ENCODE data around the gene SOX5.
"Not testable (repeated sequence)": the region's sequence is repeated elsewhere in the genome, so short reads cannot be mapped to it uniquely, and the experiment has no call there.

Gene SOX5

GRCh38 chr12:23909551-23909950 lies 39.9 kb downstream of the SOX5 start:
- DNase-seq (ENCODE audit: low read depth in 1 of 2, low spot score in 1 of 2): no peak

- no peak for DNase-seq (ENCODE audit: low read depth in 1 of 2, low spot score in 1 of 2)
These were observed 43.1 kb downstream of the SOX5 start for GRCh38 chr12:23906329-23906728.

- DNase-seq (ENCODE audit: low read depth in 1 of 2, low spot score in 1 of 2): no peak
These were observed 50.0 kb downstream of the SOX5 start for GRCh38 chr12:23899434-23899833.

GRCh38 chr12:23898121-23898520 lies 51.3 kb downstream of the SOX5 start:
- DNase-seq (ENCODE audit: low read depth in 1 of 2, low spot score in 1 of 2): no peak

- DNase-seq (ENCODE audit: low read depth in 1 of 2, low spot score in 1 of 2): no peak
These were observed 53.7 kb downstream of the SOX5 start for GRCh38 chr12:23895792-23896218.

- no peak for DNase-seq (ENCODE audit: low read depth in 1 of 2, low spot score in 1 of 2)
These were observed 55.9 kb downstream of the SOX5 start for GRCh38 chr12:23893611-23894010.

- DNase-seq (ENCODE audit: low read depth in 1 of 2, low spot score in 1 of 2): no peak
These were observed 58.4 kb downstream of the SOX5 start for GRCh38 chr12:23891115-23891514.

GRCh38 chr12:23889069-23889440 lies 60.4 kb downstream of the SOX5 start:
- no peak for DNase-seq (ENCODE audit: low read depth in 1 of 2, low spot score in 1 of 2)

- DNase-seq (ENCODE audit: low read depth in 1 of 2, low spot score in 1 of 2): no peak
These were observed 60.9 kb downstream of the SOX5 start for GRCh38 chr12:23888396-23889068.

- DNase-seq (ENCODE audit: low read depth in 1 of 2, low spot score in 1 of 2): no peak
These were observed 62.2 kb downstream of the SOX5 start for GRCh38 chr12:23887055-23887835.

GRCh38 chr12:23885394-23885793 lies 64.1 kb downstream of the SOX5 start:
- no peak for DNase-seq (ENCODE audit: low read depth in 1 of 2, low spot score in 1 of 2)

- DNase-seq (ENCODE audit: low read depth in 1 of 2, low spot score in 1 of 2): no peak
These were observed 64.6 kb downstream of the SOX5 start for GRCh38 chr12:23884909-23885308.

GRCh38 chr12:23880988-23881387 lies 68.5 kb downstream of the SOX5 start:
- no peak for DNase-seq (ENCODE audit: low read depth in 1 of 2, low spot score in 1 of 2)

GRCh38 chr12:23876618-23877017 lies 72.9 kb downstream of the SOX5 start:
- not testable (repeated sequence) for DNase-seq (ENCODE audit: low read depth in 1 of 2, low spot score in 1 of 2)

GRCh38 chr12:23867794-23868193 lies 81.7 kb downstream of the SOX5 start:
- no peak for DNase-seq (ENCODE audit: low read depth in 1 of 2, low spot score in 1 of 2)

GRCh38 chr12:23862701-23863100 lies 86.8 kb downstream of the SOX5 start:
- no peak for DNase-seq (ENCODE audit: low read depth in 1 of 2, low spot score in 1 of 2)

- no peak for DNase-seq (ENCODE audit: low read depth in 1 of 2, low spot score in 1 of 2)
These were observed 89.5 kb downstream of the SOX5 start for GRCh38 chr12:23860019-23860418.

GRCh38 chr12:23857178-23857577 lies 92.3 kb downstream of the SOX5 start:
- DNase-seq (ENCODE audit: low read depth in 1 of 2, low spot score in 1 of 2): no peak

GRCh38 chr12:23855813-23856212 lies 93.7 kb downstream of the SOX5 start:
- DNase-seq (ENCODE audit: low read depth in 1 of 2, low spot score in 1 of 2): no peak

- DNase-seq (ENCODE audit: low read depth in 1 of 2, low spot score in 1 of 2): no peak
These were observed 94.9 kb downstream of the SOX5 start for GRCh38 chr12:23854598-23854997.

GRCh38 chr12:23853640-23854039 lies 95.8 kb downstream of the SOX5 start:
- no peak for DNase-seq (ENCODE audit: low read depth in 1 of 2, low spot score in 1 of 2)

- no peak for DNase-seq (ENCODE audit: low read depth in 1 of 2, low spot score in 1 of 2)
These were observed 97.9 kb downstream of the SOX5 start for GRCh38 chr12:23851602-23852001.

GRCh38 chr12:23847857-23848256 lies 101.6 kb downstream of the SOX5 start:
- DNase-seq (ENCODE audit: low read depth in 1 of 2, low spot score in 1 of 2): no peak
